ENCODE data around the gene DQX1.

DNA sequence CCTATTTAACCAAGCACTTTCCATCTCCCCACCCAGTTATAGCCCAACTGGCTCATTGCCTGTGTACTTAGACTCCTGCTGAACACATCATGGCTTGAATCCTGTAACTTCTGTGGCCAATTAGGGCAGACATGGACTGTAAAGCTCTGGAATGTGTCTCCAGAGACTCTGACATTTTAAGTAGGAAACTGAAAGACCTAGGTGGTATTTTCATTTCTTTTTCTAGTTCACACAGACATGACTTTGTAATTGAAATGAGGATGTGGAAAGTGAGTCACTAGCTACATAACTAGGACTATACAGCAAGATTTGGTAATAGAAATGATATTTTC, 40.7 kb upstream of the DQX1 start:
- TF ChIP-seq, protein P1, sequence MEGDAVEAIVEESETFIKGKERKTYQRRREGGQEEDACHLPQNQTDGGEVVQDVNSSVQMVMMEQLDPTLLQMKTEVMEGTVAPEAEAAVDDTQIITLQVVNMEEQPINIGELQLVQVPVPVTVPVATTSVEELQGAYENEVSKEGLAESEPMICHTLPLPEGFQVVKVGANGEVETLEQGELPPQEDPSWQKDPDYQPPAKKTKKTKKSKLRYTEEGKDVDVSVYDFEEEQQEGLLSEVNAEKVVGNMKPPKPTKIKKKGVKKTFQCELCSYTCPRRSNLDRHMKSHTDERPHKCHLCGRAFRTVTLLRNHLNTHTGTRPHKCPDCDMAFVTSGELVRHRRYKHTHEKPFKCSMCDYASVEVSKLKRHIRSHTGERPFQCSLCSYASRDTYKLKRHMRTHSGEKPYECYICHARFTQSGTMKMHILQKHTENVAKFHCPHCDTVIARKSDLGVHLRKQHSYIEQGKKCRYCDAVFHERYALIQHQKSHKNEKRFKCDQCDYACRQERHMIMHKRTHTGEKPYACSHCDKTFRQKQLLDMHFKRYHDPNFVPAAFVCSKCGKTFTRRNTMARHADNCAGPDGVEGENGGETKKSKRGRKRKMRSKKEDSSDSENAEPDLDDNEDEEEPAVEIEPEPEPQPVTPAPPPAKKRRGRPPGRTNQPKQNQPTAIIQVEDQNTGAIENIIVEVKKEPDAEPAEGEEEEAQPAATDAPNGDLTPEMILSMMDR (IDR thresholded peaks at IDR 0.05; ENCODE audit: low read depth, low read length): no peak
- TF ChIP-seq POLR2A (IDR thresholded peaks at IDR 0.05; ENCODE audit: extremely low read depth, insufficient read length): no peak

Measured in NB4 (cell line).